Myocyte (in vitro differentiated cells): ENCODE measurements around the gene USP54. TPM values are rescaled to one million over a fixed set of nuclear protein-coding genes. Genes with fewer than 3 reads are reported as not detected.

Source experiments
- DNase-seq: peaks from one replicate; pipeline ENCODE4 v3.0.0-alpha.2; 2012; ENCODE audit warnings: low read depth
- total RNA-seq: library from RNA; depleted of rRNA; stranded (reverse); fragments of >200 nt; gene quantifications from 2 replicates; pipeline ENCODE4 v1.2.3, GENCODE V29; 2014

USP54 gene
- total RNA-seq, 1 donor from 2014 or later = 79.9 TPM

DNA sequence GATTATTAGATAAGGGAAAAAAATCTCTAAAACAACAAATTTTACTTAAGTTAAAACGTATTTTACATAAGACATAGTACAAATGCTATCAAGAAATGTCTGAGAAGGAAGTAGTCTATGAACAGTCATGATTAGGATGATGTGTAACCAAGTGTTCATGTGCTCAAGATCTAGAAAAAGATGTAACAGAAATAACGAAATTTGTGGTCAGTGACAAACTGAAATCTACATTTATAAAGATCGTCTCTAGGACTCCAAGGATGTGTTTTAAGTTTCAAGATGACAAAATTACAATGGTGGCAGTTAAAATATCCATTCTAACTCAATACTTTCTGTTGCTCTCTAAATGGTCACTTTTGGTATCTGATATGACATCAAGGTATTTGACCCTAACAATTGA, 112.5 kb downstream of the USP54 start:
- no peak for DNase-seq

DNA sequence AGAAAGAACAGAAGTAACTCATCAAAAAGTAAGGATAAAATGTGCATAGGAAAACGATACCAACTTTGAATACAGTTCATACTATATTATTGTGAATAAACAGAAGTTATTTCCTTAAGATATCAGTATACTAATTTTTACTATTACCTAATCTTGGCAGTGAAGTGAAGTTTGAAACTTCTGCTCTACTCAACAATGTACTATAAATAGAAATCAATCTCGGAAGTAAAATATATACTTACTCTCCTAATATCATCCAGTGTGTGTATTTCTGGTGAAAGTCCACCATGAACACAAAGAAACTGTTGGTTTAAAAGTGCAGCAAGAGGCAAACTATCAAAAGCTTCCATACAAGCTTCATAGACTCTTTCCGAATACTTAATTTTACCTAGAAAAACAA, 119.9 kb downstream of the USP54 start:
- DNase-seq = peak; percentile 6

DNA sequence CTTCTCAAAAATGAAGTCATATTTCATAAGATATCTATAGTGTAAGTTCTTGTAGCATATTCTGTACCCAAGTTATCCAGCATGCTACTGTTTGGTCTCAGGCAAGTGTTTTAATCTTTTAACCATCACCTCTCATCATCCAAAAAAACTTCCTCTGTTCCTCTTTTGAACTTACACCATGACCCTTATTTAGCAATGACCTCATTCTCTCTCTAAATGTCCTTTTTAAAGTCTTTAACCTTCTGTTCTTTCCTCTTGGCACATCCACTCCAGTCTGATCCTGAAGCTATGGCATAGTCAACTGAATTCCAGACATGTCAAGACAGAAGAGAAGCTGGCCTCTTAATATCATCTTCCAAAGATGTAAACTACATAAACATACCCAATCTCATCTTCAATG, 121.6 kb downstream of the USP54 start:
- peak; percentile 66 for DNase-seq

DNA sequence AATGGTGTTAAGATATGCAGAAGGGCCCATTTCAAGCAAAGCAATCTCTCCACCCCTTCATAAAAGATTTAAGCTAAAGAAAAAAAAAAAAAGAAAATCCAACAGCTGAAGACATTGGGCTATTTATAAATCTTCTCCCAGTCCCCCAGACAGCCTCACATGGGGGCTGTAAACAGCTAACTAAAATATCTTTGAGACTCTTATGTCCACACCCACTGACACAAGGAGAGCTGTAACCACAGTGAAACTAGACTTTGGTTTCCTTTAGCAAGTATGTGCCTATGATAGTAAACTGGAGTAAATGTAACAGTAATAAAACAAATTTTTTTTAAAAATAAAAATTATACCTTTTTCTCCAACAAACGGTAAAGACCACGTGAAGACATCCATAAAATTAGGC, 123.9 kb downstream of the USP54 start:
- DNase-seq = peak; percentile 84

DNA sequence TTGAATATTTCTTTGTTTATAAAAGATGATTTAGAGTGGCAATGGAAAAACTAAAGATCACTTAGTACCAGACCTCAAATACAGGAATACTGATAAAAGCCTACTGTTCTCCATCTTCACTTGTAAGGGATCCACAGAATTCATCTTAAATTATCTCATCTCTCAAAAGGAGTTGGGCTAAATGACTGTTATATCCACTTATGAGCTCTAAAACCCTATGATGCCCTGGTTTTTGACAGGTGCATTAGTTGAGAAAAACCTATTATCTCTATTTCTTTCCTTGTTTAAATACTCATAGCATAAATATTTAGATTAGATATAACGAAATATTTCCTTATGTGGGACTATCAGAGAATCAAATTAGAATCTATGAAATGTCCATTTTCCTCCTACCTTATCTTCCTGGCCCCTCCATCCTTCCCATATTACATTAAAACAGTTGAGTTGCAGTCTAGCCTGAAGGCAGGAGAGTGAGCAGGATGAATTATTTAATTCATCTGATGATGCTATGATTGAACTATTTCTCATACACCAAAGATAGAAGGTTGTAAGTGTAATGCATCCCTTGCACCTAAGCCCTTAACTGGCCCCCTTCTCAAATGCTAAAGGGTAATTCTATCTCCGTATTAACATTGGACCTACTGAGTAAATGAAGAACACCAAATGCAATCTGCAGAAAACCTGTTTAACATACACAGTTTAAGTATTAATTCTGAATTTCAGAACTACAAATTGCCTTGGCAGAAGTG, 125.0 kb downstream of the USP54 start:
- DNase-seq = no peak

DNA sequence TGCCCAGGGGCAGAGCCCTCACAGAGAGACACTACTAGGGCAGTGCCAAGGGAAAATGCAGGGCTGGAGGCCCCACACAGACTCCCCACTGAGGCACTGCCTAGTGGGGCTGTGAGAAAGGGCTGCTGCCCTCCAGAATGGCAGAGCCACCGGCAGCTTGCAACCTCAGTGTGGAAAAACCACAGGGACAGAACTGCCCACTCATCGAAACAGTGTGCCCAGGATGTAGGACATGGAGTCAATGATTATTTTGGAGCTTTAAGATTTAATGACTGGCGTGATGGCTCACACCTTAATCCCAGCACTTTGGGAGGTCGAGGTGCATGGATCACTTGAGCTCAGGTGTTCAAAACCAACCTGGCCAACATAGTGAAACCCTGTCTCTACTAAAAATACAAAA, 130.2 kb downstream of the USP54 start:
- no peak for DNase-seq

DNA sequence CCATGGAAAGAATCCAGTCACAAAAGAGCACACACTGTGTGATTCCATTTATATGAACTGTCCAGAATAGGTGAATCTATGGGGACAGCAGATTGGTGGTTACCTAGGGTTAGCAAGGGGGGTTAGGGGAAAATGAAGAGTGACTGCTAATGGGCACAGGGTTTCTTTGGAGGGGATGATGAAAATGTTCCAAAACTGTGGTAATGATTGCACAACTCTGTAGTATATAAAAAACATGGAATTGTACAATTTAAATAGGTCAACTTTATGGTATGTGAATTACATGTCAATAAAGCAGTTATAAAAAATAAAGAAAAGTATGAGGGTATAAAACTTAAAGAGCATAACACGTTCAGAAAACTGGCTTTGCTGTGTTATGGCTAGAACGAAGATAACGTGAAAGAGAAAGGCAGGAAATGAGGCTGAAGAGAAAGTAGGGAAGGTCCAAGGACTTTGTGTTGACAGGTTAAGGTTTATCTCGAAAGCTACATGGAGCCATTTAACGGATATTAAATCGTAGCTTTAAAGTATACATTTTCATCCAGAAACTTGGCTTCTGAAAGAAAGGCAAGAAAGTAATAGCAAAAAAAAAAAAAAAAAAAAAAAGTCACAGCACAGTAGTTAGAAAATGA, 131.3 kb downstream of the USP54 start:
- DNase-seq = no peak

DNA sequence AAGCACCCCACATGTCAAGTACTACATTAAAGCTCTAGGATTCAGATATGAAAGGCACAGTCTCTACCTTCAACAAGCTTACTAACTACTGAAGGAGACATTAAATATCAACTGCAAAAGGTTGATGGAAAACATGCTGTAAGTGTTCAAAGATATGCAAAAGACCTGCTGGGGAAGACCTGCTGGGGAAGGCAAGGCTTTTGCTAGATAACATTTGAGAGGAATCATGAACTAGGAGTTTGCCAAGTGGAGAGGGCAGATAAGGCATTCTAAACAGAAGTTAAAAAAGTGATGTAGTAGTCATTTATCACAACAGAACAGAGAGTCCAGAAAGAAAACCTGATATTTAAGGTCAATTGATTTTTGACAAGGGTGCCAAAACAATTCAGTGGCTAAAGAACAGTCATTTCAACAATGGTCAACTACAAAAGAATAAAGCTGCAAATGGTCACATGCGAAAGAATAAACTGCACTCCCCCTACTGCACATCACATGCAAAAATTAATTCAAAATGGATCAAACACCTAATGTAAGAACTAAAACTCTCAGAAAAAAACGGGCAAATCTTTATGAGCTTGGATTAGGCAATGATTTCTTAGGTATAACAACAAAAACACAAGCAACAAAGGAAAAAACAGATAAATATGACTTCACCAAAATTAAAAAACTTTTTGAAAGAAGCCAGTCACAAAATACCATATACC, 134.8 kb downstream of the USP54 start:
- DNase-seq = no peak

DNA sequence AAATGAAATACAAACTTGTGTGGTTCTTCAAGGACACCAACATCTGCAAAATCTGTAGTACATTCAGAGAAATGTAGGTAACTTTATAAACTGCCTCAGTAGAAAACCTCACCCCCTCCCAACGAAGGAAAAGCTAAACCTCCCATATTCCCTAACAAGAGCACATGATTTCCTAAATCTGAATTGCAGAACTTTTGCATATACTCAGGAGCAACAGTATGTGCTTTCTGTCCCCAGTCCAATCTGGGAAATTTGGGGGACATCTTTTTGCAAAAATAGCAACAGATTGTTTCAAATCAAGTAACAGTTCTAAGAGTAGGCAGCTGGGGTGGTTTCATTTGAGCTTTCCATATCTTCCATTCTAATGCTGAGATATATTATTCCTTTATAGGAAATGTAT, 142.0 kb downstream of the USP54 start:
- DNase-seq = no peak

DNA sequence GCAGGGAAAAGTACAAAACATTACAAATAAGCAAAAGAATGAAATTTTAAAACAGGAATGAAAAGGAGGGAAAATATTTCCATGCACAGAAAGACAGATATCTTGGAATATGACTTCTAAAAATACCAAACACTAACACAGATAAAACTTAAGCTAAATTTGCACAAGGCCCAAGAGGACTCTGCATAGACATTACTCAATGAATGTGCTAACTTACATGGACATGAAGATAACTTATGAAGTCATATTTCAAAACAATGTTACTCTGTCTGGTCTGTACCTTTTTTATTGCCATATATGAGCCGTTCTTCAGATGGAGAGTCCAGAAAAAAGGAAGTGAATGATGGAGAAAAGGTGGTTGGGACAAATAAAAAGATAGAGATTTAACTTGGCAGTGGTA, 142.8 kb downstream of the USP54 start:
- DNase-seq = no peak

Other genes with a start within 250 kb of the USP54 start
- gene CFAP70, start 232.5 kb downstream of the USP54 start, total RNA-seq = 1.0 and 1.8 TPM in 2 replicates
- gene ANXA7, start 177.3 kb downstream of the USP54 start, total RNA-seq = 112 and 133 TPM in 2 replicates
- gene MSS51, start 157.8 kb downstream of the USP54 start, total RNA-seq = 6.6 and 8.1 TPM in 2 replicates
- 54.6 and 59.1 TPM in 2 replicates for gene PPP3CB, start 95.3 kb downstream of the USP54 start, total RNA-seq
- gene MYOZ1, start 50.1 kb upstream of the USP54 start, total RNA-seq = 4.7 and 5.5 TPM in 2 replicates
- 22.8 and 41.4 TPM in 2 replicates for gene SYNPO2L, start 64.7 kb upstream of the USP54 start, total RNA-seq
- 3.3 and 6.6 TPM in 2 replicates for gene AGAP5, start 106.8 kb upstream of the USP54 start, total RNA-seq
- 87.4 and 88.4 TPM in 2 replicates for gene SEC24C, start 153.0 kb upstream of the USP54 start, total RNA-seq
- 35.6 and 45.3 TPM in 2 replicates for gene CHCHD1, start 190.7 kb upstream of the USP54 start, total RNA-seq
- 79.9 and 103 TPM in 2 replicates for gene ZSWIM8, start 194.3 kb upstream of the USP54 start, total RNA-seq
- 11.5 and 15.2 TPM in 2 replicates for gene NDST2, start 220.3 kb upstream of the USP54 start, total RNA-seq